Measurements from ENCODE around the gene FAAH2.
"Not testable (repeated sequence)": the region's sequence is repeated elsewhere in the genome, so short reads cannot be mapped to it uniquely, and the experiment has no call there.

FAAH2 gene

GRCh38 chrX:57286507-57287251 is at the start of gene FAAH2:
TSS of gene FAAH2 (plus strand) at chrX:57286706. CDS start at chrX:57286826, 120 bp downstream.
- no peak for DNase-seq

GRCh38 chrX:57241967-57242366 is 44.5 kb upstream of the FAAH2 start:
- no peak for DNase-seq

GRCh38 chrX:57251965-57252364 is 34.5 kb upstream of the FAAH2 start:
- DNase-seq: no peak

GRCh38 chrX:57265126-57265525 is 21.4 kb upstream of the FAAH2 start:
- no peak for DNase-seq

- DNase-seq: no peak
Observed at GRCh38 chrX:57266275-57266674, 20.2 kb upstream of the FAAH2 start.

- DNase-seq: no peak
Observed at GRCh38 chrX:57266871-57267270, 19.6 kb upstream of the FAAH2 start.

GRCh38 chrX:57267308-57267707 is 19.2 kb upstream of the FAAH2 start:
- no peak for DNase-seq

- DNase-seq: no peak
Observed at GRCh38 chrX:57270980-57271379, 15.5 kb upstream of the FAAH2 start.

GRCh38 chrX:57282568-57282967 is 3.9 kb upstream of the FAAH2 start:
- no peak for DNase-seq

GRCh38 chrX:57285001-57285400 is 1.5 kb upstream of the FAAH2 start:
- DNase-seq: no peak

- DNase-seq: no peak
Observed at GRCh38 chrX:57289089-57289488, 2.6 kb downstream of the FAAH2 start.

- no peak for DNase-seq
Observed at GRCh38 chrX:57294961-57295360, 8.5 kb downstream of the FAAH2 start.

- not testable (repeated sequence) for DNase-seq
Observed at GRCh38 chrX:57295679-57296078, 9.2 kb downstream of the FAAH2 start.

- no peak for DNase-seq
Observed at GRCh38 chrX:57313583-57314215, 27.2 kb downstream of the FAAH2 start.

GRCh38 chrX:57329008-57329407 is 42.5 kb downstream of the FAAH2 start:
- DNase-seq: no peak

GRCh38 chrX:57335790-57336189 is 49.3 kb downstream of the FAAH2 start:
- not testable (repeated sequence) for DNase-seq

GRCh38 chrX:57353472-57354132 is 67.1 kb downstream of the FAAH2 start:
- no peak for DNase-seq

GRCh38 chrX:57364145-57364544 is 77.6 kb downstream of the FAAH2 start:
- DNase-seq: no peak

GRCh38 chrX:57366430-57366829 is 79.9 kb downstream of the FAAH2 start:
- DNase-seq: no peak

- DNase-seq: no peak
Observed at GRCh38 chrX:57367649-57368048, 81.1 kb downstream of the FAAH2 start.

GRCh38 chrX:57368158-57368557 is 81.7 kb downstream of the FAAH2 start:
- no peak for DNase-seq

- DNase-seq: no peak
Observed at GRCh38 chrX:57379296-57379695, 92.8 kb downstream of the FAAH2 start.

- DNase-seq: no peak
Observed at GRCh38 chrX:57380026-57380796, 93.7 kb downstream of the FAAH2 start.

All from amniotic stem cell (primary cell).